SH-SY5Y (cell line): Measurements from ENCODE around the gene SLC35F3.

Experiments
- GATA2 ChIP-seq: IDR thresholded peaks from 2 replicates; pipeline ENCODE4 v1.6.1; 2011; ENCODE audit warnings: mild to moderate bottlenecking, low read depth, low read length
- GATA3 ChIP-seq: IDR thresholded peaks from 2 replicates; pipeline ENCODE4 v1.6.1; 2011; ENCODE audit warnings: low read depth, mild to moderate bottlenecking, low read length, moderate library complexity

- no peak for TF ChIP-seq GATA2
- no peak for TF ChIP-seq GATA3
Measured at GRCh38 chr1:233901495-233901894, 3.0 kb upstream of the SLC35F3 start.
